Endothelial cell of umbilical vein (primary cell): Measurements from ENCODE around the gene CLCN2.

Experiments
- EZH2 ChIP-seq: IDR thresholded peaks from 2 replicates; pipeline ENCODE4 v1.6.1; 2012; ENCODE audit warnings: borderline replicate concordance, low read depth, mild to moderate bottlenecking, moderate library complexity, low read length, inconsistent platforms; ENCODE audit not compliant: severe bottlenecking
- JUN ChIP-seq: IDR thresholded peaks from 2 replicates; pipeline ENCODE4 v1.6.1; 2011; ENCODE audit warnings: borderline replicate concordance, low read depth; ENCODE audit not compliant: insufficient read length, insufficient read depth
- POLR2A ChIP-seq: IDR thresholded peaks from 2 replicates; pipeline ENCODE4 v1.6.1; 2012; ENCODE audit warnings: low read depth, mild to moderate bottlenecking, control low read depth, low read length
- POLR2AphosphoS5 ChIP-seq: IDR thresholded peaks from 2 replicates; pipeline ENCODE4 v1.6.1; 2012; ENCODE audit warnings: low read depth, mild to moderate bottlenecking, control low read depth, low read length, moderate library complexity; ENCODE audit not compliant: insufficient read depth
- TF ChIP-seq, protein P1 (sequence below), 2 donors: IDR thresholded peaks; 1 replicate in 1 of 2; 2 replicates in 1 of 2; pipeline ENCODE4 v1.5.1; 2011; ENCODE audit warnings: low read length in 2 of 2, mild to moderate bottlenecking in 2 of 2, moderate library complexity in 2 of 2, control low read depth in 1 of 2, inconsistent platforms in 1 of 2, low read depth in 1 of 2; ENCODE audit not compliant: insufficient read depth in 1 of 2; ENCODE audit errors: extremely low read depth in 1 of 2
- TF ChIP-seq, protein P2 (sequence below): IDR thresholded peaks from 2 replicates; pipeline ENCODE4 v1.6.1; 2011; ENCODE audit not compliant: insufficient read depth, insufficient read length

DNA sequence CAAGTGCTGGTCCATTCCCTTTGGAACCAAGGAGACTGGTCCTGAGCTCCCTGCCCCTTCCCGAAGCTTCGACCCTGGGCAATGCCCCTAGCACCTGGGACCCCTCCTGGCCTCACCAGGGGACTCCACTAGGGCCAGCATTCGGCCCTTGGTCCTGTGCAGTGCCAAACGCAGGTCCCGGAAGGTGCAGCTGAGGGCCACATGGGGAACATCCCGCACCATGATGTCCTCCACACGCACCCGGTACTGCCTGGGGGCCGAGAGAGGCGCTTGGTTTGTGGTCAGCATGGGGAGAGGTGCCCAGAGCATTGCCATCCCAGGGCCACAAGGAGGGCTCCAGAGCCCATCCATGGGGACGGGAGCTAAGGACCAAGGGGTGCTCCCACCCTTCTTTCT, 7.9 kb downstream of the CLCN2 start:
- TF ChIP-seq, protein P1, sequence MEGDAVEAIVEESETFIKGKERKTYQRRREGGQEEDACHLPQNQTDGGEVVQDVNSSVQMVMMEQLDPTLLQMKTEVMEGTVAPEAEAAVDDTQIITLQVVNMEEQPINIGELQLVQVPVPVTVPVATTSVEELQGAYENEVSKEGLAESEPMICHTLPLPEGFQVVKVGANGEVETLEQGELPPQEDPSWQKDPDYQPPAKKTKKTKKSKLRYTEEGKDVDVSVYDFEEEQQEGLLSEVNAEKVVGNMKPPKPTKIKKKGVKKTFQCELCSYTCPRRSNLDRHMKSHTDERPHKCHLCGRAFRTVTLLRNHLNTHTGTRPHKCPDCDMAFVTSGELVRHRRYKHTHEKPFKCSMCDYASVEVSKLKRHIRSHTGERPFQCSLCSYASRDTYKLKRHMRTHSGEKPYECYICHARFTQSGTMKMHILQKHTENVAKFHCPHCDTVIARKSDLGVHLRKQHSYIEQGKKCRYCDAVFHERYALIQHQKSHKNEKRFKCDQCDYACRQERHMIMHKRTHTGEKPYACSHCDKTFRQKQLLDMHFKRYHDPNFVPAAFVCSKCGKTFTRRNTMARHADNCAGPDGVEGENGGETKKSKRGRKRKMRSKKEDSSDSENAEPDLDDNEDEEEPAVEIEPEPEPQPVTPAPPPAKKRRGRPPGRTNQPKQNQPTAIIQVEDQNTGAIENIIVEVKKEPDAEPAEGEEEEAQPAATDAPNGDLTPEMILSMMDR (IDR thresholded peaks at IDR 0.05; ENCODE audit: extremely low read depth in 1 of 2, insufficient read depth in 1 of 2, low read depth in 1 of 2, low read length in 2 of 2): no peak
- TF ChIP-seq EZH2 (no peak), POLR2A (no peak), POLR2AphosphoS5 (no peak), JUN (no peak)
- TF ChIP-seq, protein P2, sequence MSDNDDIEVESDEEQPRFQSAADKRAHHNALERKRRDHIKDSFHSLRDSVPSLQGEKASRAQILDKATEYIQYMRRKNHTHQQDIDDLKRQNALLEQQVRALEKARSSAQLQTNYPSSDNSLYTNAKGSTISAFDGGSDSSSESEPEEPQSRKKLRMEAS: no peak
